ENCODE results near the gene ING3.

- TF ChIP-seq CTCF (IDR thresholded peaks at IDR 0.05; ENCODE audit: low read depth, low read length, poor library complexity, severe bottlenecking) (no peak), EZH2phosphoT487 (IDR thresholded peaks at IDR 0.05; ENCODE audit: borderline replicate concordance, low read length) (no peak)
Observed at GRCh38 chr7:120924837-120925236, 25.7 kb upstream of the ING3 start.
